ENCODE measurements around the gene EPS8L2. TPM values are rescaled to one million over a fixed set of nuclear protein-coding genes. Genes with fewer than 3 reads are reported as not detected.

Gene EPS8L2
- total and polyA plus RNA-seq, 10 of the 15 experiments (the other 5 are each of a cell fraction or from before 2014, with no cell fraction given), result 0.76 to 20.0 (median 9.7) TPM

DNA sequence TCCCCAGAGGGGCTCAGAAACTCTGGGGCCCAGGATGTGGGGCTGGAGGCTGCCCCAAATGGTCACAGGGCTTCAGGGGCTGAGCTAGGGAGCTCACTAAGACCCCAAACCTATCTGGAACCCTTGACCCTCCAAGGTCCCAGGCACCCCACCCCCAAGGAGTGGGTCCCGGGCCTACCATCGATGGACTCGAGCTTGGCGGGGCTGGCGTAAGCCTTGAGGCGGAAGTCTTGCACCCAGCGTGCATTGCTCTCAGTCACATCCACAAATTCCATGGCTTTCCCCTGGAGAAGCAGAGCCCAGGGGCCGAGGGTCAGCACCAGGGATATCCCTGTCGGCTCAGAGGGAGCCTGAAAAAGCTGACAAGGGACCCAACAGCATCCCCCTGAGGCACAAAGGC is 67.8 kb downstream of the EPS8L2 start (continued):
- TF ChIP-seq, protein P1, sequence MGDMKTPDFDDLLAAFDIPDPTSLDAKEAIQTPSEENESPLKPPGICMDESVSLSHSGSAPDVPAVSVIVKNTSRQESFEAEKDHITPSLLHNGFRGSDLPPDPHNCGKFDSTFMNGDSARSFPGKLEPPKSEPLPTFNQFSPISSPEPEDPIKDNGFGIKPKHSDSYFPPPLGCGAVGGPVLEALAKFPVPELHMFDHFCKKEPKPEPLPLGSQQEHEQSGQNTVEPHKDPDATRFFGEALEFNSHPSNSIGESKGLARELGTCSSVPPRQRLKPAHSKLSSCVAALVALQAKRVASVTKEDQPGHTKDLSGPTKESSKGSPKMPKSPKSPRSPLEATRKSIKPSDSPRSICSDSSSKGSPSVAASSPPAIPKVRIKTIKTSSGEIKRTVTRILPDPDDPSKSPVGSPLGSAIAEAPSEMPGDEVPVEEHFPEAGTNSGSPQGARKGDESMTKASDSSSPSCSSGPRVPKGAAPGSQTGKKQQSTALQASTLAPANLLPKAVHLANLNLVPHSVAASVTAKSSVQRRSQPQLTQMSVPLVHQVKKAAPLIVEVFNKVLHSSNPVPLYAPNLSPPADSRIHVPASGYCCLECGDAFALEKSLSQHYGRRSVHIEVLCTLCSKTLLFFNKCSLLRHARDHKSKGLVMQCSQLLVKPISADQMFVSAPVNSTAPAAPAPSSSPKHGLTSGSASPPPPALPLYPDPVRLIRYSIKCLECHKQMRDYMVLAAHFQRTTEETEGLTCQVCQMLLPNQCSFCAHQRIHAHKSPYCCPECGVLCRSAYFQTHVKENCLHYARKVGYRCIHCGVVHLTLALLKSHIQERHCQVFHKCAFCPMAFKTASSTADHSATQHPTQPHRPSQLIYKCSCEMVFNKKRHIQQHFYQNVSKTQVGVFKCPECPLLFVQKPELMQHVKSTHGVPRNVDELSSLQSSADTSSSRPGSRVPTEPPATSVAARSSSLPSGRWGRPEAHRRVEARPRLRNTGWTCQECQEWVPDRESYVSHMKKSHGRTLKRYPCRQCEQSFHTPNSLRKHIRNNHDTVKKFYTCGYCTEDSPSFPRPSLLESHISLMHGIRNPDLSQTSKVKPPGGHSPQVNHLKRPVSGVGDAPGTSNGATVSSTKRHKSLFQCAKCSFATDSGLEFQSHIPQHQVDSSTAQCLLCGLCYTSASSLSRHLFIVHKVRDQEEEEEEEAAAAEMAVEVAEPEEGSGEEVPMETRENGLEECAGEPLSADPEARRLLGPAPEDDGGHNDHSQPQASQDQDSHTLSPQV (IDR thresholded peaks at IDR 0.05), result no peak
- TF ChIP-seq KDM1A (IDR thresholded peaks at IDR 0.05; ENCODE audit: borderline replicate concordance) (no peak), JUNB (IDR thresholded peaks at IDR 0.05) (no peak), POLR2A (IDR thresholded peaks at IDR 0.05; ENCODE audit: low read depth, low read length) (no peak), NFXL1 (IDR thresholded peaks at IDR 0.05; ENCODE audit: borderline replicate concordance) (no peak), POU2F2 (IDR thresholded peaks at IDR 0.05; ENCODE audit: borderline replicate concordance, low read depth, low read length) (no peak), ASH2L (IDR thresholded peaks at IDR 0.05; ENCODE audit: borderline replicate concordance, low read depth) (no peak), SUZ12 (IDR thresholded peaks at IDR 0.05; ENCODE audit: unreplicated experiment) (no peak), BACH1 (IDR thresholded peaks at IDR 0.05; ENCODE audit: borderline replicate concordance) (no peak), RELA (IDR thresholded peaks at IDR 0.05; ENCODE audit: borderline replicate concordance, partially characterized antibody) (no peak), WRNIP1 (IDR thresholded peaks at IDR 0.05; ENCODE audit: borderline replicate concordance, low read depth, low read length) (no peak)
- TF ChIP-seq, protein P2, sequence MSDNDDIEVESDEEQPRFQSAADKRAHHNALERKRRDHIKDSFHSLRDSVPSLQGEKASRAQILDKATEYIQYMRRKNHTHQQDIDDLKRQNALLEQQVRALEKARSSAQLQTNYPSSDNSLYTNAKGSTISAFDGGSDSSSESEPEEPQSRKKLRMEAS (IDR thresholded peaks at IDR 0.05; ENCODE audit: low read depth, low read length), result no peak
- TF ChIP-seq, protein P3, sequence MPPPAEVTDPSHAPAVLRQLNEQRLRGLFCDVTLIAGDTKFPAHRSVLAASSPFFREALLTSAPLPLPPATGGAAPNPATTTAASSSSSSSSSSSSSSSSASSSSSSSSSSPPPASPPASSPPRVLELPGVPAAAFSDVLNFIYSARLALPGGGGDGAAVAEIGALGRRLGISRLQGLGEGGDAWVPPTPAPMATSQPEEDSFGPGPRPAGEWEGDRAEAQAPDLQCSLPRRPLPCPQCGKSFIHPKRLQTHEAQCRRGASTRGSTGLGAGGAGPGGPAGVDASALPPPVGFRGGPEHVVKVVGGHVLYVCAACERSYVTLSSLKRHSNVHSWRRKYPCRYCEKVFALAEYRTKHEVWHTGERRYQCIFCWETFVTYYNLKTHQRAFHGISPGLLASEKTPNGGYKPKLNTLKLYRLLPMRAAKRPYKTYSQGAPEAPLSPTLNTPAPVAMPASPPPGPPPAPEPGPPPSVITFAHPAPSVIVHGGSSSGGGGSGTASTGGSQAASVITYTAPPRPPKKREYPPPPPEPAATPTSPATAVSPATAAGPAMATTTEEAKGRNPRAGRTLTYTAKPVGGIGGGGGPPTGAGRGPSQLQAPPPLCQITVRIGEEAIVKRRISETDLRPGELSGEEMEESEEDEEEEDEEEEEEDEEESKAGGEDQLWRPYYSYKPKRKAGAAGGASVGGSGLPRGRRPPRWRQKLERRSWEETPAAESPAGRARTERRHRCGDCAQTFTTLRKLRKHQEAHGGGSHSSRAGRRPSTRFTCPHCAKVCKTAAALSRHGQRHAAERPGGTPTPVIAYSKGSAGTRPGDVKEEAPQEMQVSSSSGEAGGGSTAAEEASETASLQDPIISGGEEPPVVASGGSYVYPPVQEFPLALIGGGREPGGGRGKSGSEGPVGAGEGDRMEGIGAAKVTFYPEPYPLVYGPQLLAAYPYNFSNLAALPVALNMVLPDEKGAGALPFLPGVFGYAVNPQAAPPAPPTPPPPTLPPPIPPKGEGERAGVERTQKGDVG (CRISPR knock-in tag; IDR thresholded peaks at IDR 0.05), result no peak
- TF ChIP-seq, protein P4, sequence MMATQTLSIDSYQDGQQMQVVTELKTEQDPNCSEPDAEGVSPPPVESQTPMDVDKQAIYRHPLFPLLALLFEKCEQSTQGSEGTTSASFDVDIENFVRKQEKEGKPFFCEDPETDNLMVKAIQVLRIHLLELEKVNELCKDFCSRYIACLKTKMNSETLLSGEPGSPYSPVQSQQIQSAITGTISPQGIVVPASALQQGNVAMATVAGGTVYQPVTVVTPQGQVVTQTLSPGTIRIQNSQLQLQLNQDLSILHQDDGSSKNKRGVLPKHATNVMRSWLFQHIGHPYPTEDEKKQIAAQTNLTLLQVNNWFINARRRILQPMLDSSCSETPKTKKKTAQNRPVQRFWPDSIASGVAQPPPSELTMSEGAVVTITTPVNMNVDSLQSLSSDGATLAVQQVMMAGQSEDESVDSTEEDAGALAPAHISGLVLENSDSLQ (IDR thresholded peaks at IDR 0.05), result no peak

Measured in GM12878 (cell line).